ENCODE data around the gene ST3GAL2.

Gene ST3GAL2, protein sequence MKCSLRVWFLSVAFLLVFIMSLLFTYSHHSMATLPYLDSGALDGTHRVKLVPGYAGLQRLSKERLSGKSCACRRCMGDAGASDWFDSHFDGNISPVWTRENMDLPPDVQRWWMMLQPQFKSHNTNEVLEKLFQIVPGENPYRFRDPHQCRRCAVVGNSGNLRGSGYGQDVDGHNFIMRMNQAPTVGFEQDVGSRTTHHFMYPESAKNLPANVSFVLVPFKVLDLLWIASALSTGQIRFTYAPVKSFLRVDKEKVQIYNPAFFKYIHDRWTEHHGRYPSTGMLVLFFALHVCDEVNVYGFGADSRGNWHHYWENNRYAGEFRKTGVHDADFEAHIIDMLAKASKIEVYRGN

GRCh38 chr16:70438969-70439862 is at the start of gene ST3GAL2:
Gene ST3GAL2, minus strand, starts transcription at chr16:70439100. Its CDS starts 40,570 bp downstream, at chr16:70398530.
- DNase-seq, result peak; percentile 92 to 99 (median 96)
- intact Hi-C loops (cut with DNase I), result loop anchor here (2.0 kb wide), 2 partner anchors 16 to 58 kb away; partner anchors contain the start of gene FCSK

DNA sequence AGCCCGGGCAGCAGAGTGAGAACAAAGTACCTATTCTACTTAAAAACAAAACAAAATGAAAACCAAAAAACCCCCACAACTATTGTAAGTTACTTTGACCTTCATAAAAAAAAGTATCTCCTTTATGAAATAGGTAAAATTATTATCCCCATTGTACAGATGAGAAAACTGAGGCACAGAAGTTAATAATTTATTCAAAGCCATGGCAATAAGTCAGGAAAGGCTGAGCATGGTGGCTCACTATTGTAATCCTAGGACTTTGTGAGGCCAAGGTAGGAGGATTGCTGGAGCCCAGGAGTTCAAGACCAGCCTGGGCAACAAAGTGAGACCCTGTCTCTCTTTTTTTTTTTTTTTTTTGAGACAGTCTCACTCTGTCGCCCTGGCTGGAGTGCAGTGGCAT is 46.0 kb upstream of the ST3GAL2 start:
- no peak for DNase-seq
- intact Hi-C loops (cut with DNase I), result no loop called here

DNA sequence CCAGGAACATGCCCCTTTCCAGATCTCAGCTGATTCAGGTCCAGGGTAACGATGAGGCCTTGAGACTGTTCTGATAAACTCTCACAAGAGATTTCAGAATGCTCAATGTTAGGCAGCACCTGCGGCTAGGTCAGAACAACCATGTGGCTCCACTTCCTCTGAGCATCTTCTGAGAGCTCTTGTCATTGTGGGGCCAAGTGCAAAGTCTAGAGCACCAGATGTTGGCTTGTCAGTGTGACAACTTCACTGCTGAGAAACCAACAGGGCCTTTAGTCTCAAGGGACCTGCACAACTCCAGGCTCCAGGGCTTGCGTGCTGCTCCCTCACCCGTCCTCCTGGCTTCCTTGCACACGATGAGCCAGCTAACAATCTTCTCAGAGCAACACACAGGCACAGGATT is 44.5 kb upstream of the ST3GAL2 start:
- intact Hi-C loops (cut with DNase I), result no loop called here
- peak in 2 of 10 donors; percentile 16 to 53 for DNase-seq

DNA sequence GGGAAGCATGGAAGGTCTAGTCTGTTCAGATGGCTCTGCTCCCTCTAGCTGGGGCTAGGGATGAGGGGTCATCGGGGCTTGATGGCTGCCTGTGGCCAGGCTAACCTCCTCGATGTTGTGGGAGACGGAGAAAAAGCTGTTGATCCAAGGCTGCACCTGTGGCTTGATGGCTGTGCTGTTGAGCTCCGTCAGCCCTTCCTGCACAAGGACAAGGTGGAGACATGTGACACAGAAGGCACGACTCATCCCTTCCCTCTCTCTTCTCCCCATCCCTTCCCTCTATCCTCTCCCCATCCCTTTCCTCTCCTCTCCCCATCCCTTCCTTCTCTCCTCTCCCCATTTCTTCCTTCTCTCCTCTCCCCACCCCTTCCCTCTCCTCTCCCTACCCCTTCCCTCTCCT is 43.7 kb upstream of the ST3GAL2 start:
- intact Hi-C loops (cut with DNase I), result no loop called here
- peak in 3 of 10 donors; percentile 8 to 43 (median 28) for DNase-seq

GRCh38 chr16:70481929-70482536 is 43.1 kb upstream of the ST3GAL2 start:
- intact Hi-C loops (cut with DNase I), result no loop called here

GRCh38 chr16:70480127-70481105 is 41.5 kb upstream of the ST3GAL2 start:
- intact Hi-C loops (cut with DNase I), result no loop called here
- peak in 3 of 10 donors; percentile 27 to 64 (median 33) for DNase-seq

More at GRCh38 chr16:70481929-70482536, 43.1 kb upstream of the ST3GAL2 start:
- DNase-seq, result peak in 2 of 10 donors; percentile 5 to 27

- intact Hi-C loops (cut with DNase I), result no loop called here
- peak in 2 of 10 donors; percentile 66 to 74 for DNase-seq
Observed at GRCh38 chr16:70478912-70479341, 40.0 kb upstream of the ST3GAL2 start.

DNA sequence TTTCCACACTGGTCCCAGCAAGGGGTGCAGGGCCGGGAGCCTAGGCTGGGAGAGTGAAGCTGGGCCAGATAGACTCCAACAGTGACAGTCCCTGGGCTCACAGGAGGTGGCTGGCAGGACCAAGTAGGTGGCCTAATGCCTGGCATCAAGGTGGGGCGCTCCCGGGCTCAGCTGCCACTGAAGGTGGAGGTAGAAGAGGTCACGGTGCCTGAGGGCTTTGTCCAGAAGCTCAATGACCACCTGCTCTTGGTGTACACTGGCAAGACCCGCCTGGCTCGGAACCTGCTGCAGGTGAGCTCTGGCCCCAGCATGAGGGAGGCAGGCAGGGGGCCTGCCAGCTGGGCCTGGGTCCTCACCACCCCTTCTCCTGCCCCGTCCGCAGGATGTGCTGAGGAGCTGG is 39.3 kb upstream of the ST3GAL2 start:
- intact Hi-C loops (cut with DNase I), result no loop called here
- DNase-seq, result peak in 3 of 10 donors; percentile 51 to 79 (median 78)

DNA sequence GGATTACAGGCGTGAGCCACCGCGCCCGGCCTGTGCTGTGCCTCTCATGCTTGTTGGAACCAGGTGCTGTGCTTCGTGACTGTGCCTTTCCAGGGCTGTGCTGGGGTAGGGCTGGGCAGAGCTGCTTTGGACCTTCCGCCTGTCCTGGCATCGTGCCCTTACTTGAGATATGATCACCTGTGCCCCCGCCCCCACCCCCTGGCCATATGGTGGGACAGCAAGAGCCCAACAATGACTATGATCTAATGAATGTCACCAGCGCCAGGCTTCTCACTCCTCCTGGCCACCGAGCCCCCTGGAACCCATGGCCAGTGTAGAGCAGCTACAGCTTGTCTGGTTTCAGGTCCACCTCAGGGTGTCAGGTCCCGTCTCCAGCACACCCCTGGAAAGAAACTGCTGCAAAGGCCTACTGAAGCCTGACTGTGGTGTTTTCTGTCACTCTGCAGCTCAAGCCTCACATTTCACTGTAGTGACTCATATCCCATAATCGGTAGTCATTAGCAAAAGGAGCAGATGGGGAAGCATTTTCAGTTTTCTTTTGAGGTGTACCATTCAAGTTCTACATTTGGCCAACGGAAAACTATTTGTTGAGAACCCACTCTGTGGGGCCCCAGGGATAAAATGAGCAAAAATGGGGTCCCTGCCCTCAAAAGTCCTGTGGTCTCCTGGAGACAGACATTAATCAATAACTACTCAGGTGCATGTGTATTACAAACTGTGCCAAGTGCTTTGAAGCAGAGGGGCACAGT is 37.5 kb upstream of the ST3GAL2 start:
- intact Hi-C loops (cut with DNase I), result no loop called here
- DNase-seq, result peak in 3 of 10 donors; percentile 24 to 60 (median 48)

DNA sequence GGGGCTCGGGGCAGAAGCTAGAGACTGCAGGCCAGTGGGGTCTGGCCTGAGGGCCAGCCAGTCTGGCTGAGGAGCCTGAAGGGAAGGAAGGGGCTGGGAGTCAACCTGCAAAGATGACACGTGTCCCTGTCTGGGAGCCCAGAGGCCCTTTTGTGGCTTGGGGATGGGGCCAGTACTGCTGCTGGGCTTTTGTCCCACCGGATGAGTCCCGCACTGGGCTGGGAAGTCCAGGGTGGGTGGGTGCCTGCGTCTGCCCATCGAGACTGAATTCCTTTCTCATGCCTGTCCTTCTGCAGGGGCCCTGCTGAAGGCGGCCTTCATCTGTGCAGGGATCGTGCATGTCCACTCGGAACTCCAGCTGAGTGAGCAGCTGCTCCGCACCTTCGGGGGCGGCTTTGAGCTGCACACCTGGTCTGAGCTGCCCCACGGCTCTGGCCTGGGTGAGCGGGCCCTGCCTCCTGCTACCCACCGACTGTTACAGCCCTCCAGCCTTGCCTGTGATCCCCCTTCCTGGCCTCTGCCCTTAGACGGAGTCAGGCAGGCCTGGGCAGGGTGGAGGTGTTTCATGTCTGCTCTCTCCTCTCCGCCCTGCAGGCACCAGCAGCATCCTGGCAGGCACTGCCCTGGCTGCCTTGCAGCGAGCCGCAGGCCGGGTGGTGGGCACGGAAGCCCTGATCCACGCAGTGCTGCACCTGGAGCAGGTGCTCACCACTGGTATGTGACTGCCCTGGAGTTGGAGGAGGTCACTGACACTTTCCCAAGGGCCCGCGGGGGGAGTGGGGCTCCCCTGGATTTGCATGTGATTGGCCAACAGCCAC is 36.4 kb upstream of the ST3GAL2 start:
- intact Hi-C loops (cut with DNase I), result no loop called here

GRCh38 chr16:70474320-70475053 is 35.6 kb upstream of the ST3GAL2 start:
- intact Hi-C loops (cut with DNase I), result no loop called here
- peak in 2 of 10 donors; percentile 60 to 71 for DNase-seq

More for the DNA sequence above, 36.4 kb upstream of the ST3GAL2 start:
- DNase-seq, result peak in 3 of 10 donors; percentile 64 to 85 (median 67)

GRCh38 chr16:70473446-70474319 is 34.8 kb upstream of the ST3GAL2 start:
- peak in 2 of 10 donors; percentile 60 to 73 for DNase-seq
- intact Hi-C loops (cut with DNase I), result no loop called here

- intact Hi-C loops (cut with DNase I), result no loop called here
- DNase-seq, result peak in 4 of 10 donors; percentile 22 to 81 (median 70)
Observed at GRCh38 chr16:70472786-70473433, 34.0 kb upstream of the ST3GAL2 start.

GRCh38 chr16:70470927-70471341 is 32.0 kb upstream of the ST3GAL2 start:
- peak in 4 of 10 donors; percentile 26 to 86 (median 56) for DNase-seq
- intact Hi-C loops (cut with DNase I), result loop anchor here (2.0 kb wide), 1 partner anchor 76 kb away; no protein-coding TSS in a partner anchor
